ENCODE data around the gene SYTL2.

SYTL2 gene

GRCh38 chr11:85742348-85742747 lies 68.6 kb downstream of the SYTL2 start:
- H3K4me1 ChIP-seq (ENCODE audit: control insufficient read depth, insufficient read depth, low read length, poor library complexity, severe bottlenecking), result peaks cover 33% of the 10 kb centered on the region
- no peaks in the 10 kb centered on the region for H3K36me3 ChIP-seq (ENCODE audit: control insufficient read depth, insufficient read depth, low read length)
- H3K9me3 ChIP-seq (ENCODE audit: control insufficient read depth, low read length), result no peaks in the 10 kb centered on the region
- no peaks in the 10 kb centered on the region for H3K27me3 ChIP-seq (replicated peaks; ENCODE audit: control insufficient read depth, insufficient read depth, low read length, poor library complexity, severe bottlenecking)
- no peak overlapping the region for H3K4me3 ChIP-seq (ENCODE audit: insufficient read depth, low read depth, low read length, poor library complexity, severe bottlenecking)
- DNase-seq, result no peak
- H3K27ac ChIP-seq (ENCODE audit: insufficient read depth, low read length, poor library complexity, severe bottlenecking), result no peak overlapping the region

DNA sequence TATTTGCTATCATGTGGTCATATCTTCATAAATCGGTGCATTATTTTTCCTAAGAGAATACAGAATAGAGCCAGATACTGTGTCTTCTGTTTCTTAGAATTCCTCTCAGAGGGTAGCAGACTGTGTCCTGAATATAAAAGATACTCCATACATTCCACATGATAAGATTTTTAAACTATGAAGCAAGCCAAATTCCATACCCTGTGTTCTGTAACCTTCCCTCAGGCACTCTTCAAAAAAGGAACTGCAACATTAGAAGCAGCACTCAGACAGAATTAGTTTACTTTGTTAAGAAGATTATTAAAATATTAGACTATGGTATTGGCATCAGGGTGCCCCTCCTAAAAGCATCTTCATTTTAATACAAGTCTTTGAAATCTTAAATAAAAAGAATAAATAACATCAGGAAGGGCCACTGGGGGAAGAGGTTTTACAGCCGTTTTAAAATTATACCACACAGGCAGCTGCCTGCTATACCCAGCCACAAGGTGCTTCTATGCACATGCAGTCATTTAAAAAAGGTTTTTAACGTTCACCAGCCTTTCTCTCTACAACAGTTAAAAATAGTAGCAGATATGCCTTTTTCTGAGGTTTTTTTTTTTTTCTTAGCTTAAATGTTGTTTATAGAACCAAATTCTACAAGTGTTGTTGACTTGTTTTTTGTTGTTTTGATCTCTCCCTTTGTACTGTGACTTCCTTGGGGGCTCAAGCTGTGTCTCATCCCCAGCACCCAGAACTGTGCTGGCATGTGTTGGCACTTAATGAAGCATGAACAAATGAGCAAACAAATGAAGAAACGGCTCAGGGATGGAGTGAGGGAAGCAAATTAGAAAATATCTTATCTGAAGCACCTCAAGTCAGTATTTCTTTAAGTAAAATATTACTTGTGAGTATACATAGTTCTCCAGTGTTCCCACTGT lies 70.2 kb downstream of the SYTL2 start:
- Histone ChIP-seq H3K36me3 (ENCODE audit: control insufficient read depth, insufficient read depth, low read length) (no peaks in the 10 kb centered on the region), H3K4me1 (ENCODE audit: control insufficient read depth, insufficient read depth, low read length, poor library complexity, severe bottlenecking) (peaks cover 23% of the 10 kb centered on the region), H3K27me3 (replicated peaks; ENCODE audit: control insufficient read depth, insufficient read depth, low read length, poor library complexity, severe bottlenecking) (no peaks in the 10 kb centered on the region), H3K9me3 (ENCODE audit: control insufficient read depth, low read length) (no peaks in the 10 kb centered on the region), H3K4me3 (ENCODE audit: insufficient read depth, low read depth, low read length, poor library complexity, severe bottlenecking) (no peak overlapping the region), H3K27ac (ENCODE audit: insufficient read depth, low read length, poor library complexity, severe bottlenecking) (no peak overlapping the region)
- no peak for DNase-seq

GRCh38 chr11:85737738-85738137 lies 73.2 kb downstream of the SYTL2 start:
- Histone ChIP-seq H3K27ac (ENCODE audit: insufficient read depth, low read length, poor library complexity, severe bottlenecking) (no peak overlapping the region), H3K4me1 (ENCODE audit: control insufficient read depth, insufficient read depth, low read length, poor library complexity, severe bottlenecking) (peaks cover 14% of the 10 kb centered on the region), H3K36me3 (ENCODE audit: control insufficient read depth, insufficient read depth, low read length) (no peaks in the 10 kb centered on the region), H3K9me3 (ENCODE audit: control insufficient read depth, low read length) (no peaks in the 10 kb centered on the region), H3K4me3 (ENCODE audit: insufficient read depth, low read depth, low read length, poor library complexity, severe bottlenecking) (no peak overlapping the region), H3K27me3 (replicated peaks; ENCODE audit: control insufficient read depth, insufficient read depth, low read length, poor library complexity, severe bottlenecking) (no peaks in the 10 kb centered on the region)
- no peak for DNase-seq

GRCh38 chr11:85735876-85736460 lies 75.0 kb downstream of the SYTL2 start:
- peaks cover 13% of the 10 kb centered on the region for H3K4me1 ChIP-seq (ENCODE audit: control insufficient read depth, insufficient read depth, low read length, poor library complexity, severe bottlenecking)
- DNase-seq, result no peak
- H3K9me3 ChIP-seq (ENCODE audit: control insufficient read depth, low read length), result no peaks in the 10 kb centered on the region
- H3K27me3 ChIP-seq (replicated peaks; ENCODE audit: control insufficient read depth, insufficient read depth, low read length, poor library complexity, severe bottlenecking), result no peaks in the 10 kb centered on the region
- no peak overlapping the region for H3K4me3 ChIP-seq (ENCODE audit: insufficient read depth, low read depth, low read length, poor library complexity, severe bottlenecking)
- H3K27ac ChIP-seq (ENCODE audit: insufficient read depth, low read length, poor library complexity, severe bottlenecking), result no peak overlapping the region
- no peaks in the 10 kb centered on the region for H3K36me3 ChIP-seq (ENCODE audit: control insufficient read depth, insufficient read depth, low read length)

DNA sequence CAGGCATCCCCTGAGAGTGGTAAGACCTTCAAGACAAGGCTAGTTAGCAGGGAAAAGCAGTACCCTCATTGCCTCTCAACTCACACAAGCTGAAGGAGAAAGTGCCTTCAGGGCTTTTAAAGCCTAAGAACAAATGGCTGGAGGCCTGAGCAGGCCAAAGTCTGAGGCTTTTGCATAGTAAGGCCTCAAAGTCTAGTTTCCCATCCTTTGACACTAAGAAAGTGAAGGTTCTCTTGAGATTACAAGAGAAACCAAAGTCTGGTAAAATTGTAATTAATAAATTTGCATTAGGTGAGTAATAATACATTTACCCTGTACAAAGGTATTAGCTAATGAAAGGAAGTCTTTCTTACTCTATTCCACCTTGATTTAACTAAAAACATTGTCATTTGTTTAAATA lies 78.0 kb downstream of the SYTL2 start:
- Histone ChIP-seq H3K9me3 (ENCODE audit: control insufficient read depth, low read length) (no peaks in the 10 kb centered on the region), H3K4me3 (ENCODE audit: insufficient read depth, low read depth, low read length, poor library complexity, severe bottlenecking) (no peak overlapping the region), H3K27ac (ENCODE audit: insufficient read depth, low read length, poor library complexity, severe bottlenecking) (no peak overlapping the region), H3K36me3 (ENCODE audit: control insufficient read depth, insufficient read depth, low read length) (no peaks in the 10 kb centered on the region), H3K4me1 (ENCODE audit: control insufficient read depth, insufficient read depth, low read length, poor library complexity, severe bottlenecking) (peaks cover 7% of the 10 kb centered on the region), H3K27me3 (replicated peaks; ENCODE audit: control insufficient read depth, insufficient read depth, low read length, poor library complexity, severe bottlenecking) (no peaks in the 10 kb centered on the region)
- no peak for DNase-seq

DNA sequence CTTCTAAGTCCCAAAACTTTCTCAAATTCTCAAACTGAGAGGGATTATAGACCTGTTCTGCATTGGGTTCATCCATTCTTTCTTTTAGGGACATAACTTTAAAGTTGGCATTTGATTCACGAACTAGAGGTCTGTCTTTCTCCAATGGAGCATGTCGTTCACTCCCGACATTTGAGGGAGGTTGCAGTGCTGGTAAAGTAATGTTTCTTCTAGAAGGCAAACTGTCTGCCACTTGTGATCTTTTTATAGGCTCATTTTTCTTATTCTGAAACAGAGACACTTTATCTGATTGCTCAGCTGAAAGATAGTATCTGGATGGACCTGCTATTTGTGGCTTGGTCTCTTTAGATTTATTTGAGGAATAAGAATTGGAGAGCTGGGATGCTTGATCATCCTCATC lies 84.6 kb downstream of the SYTL2 start:
- H3K9me3 ChIP-seq (ENCODE audit: control insufficient read depth, low read length), result no peaks in the 10 kb centered on the region
- no peak for DNase-seq
- no peaks in the 10 kb centered on the region for H3K27me3 ChIP-seq (replicated peaks; ENCODE audit: control insufficient read depth, insufficient read depth, low read length, poor library complexity, severe bottlenecking)
- no peaks in the 10 kb centered on the region for H3K4me1 ChIP-seq (ENCODE audit: control insufficient read depth, insufficient read depth, low read length, poor library complexity, severe bottlenecking)
- H3K4me3 ChIP-seq (ENCODE audit: insufficient read depth, low read depth, low read length, poor library complexity, severe bottlenecking), result no peak overlapping the region
- H3K27ac ChIP-seq (ENCODE audit: insufficient read depth, low read length, poor library complexity, severe bottlenecking), result no peak overlapping the region
- H3K36me3 ChIP-seq (ENCODE audit: control insufficient read depth, insufficient read depth, low read length), result no peaks in the 10 kb centered on the region

GRCh38 chr11:85725510-85726258 lies 85.3 kb downstream of the SYTL2 start:
- Histone ChIP-seq H3K27ac (ENCODE audit: insufficient read depth, low read length, poor library complexity, severe bottlenecking) (no peak overlapping the region), H3K27me3 (replicated peaks; ENCODE audit: control insufficient read depth, insufficient read depth, low read length, poor library complexity, severe bottlenecking) (no peaks in the 10 kb centered on the region), H3K4me1 (ENCODE audit: control insufficient read depth, insufficient read depth, low read length, poor library complexity, severe bottlenecking) (no peaks in the 10 kb centered on the region), H3K36me3 (ENCODE audit: control insufficient read depth, insufficient read depth, low read length) (no peaks in the 10 kb centered on the region), H3K4me3 (ENCODE audit: insufficient read depth, low read depth, low read length, poor library complexity, severe bottlenecking) (no peak overlapping the region), H3K9me3 (ENCODE audit: control insufficient read depth, low read length) (no peaks in the 10 kb centered on the region)
- DNase-seq, result no peak

GRCh38 chr11:85724748-85725465 lies 86.0 kb downstream of the SYTL2 start:
- DNase-seq, result no peak
- Histone ChIP-seq H3K4me1 (ENCODE audit: control insufficient read depth, insufficient read depth, low read length, poor library complexity, severe bottlenecking) (no peaks in the 10 kb centered on the region), H3K27ac (ENCODE audit: insufficient read depth, low read length, poor library complexity, severe bottlenecking) (no peak overlapping the region), H3K27me3 (replicated peaks; ENCODE audit: control insufficient read depth, insufficient read depth, low read length, poor library complexity, severe bottlenecking) (no peaks in the 10 kb centered on the region), H3K9me3 (ENCODE audit: control insufficient read depth, low read length) (no peaks in the 10 kb centered on the region), H3K36me3 (ENCODE audit: control insufficient read depth, insufficient read depth, low read length) (no peaks in the 10 kb centered on the region), H3K4me3 (ENCODE audit: insufficient read depth, low read depth, low read length, poor library complexity, severe bottlenecking) (no peak overlapping the region)

- no peak for DNase-seq
- Histone ChIP-seq H3K36me3 (ENCODE audit: control insufficient read depth, insufficient read depth, low read length) (no peaks in the 10 kb centered on the region), H3K9me3 (ENCODE audit: control insufficient read depth, low read length) (no peaks in the 10 kb centered on the region), H3K4me1 (ENCODE audit: control insufficient read depth, insufficient read depth, low read length, poor library complexity, severe bottlenecking) (no peaks in the 10 kb centered on the region), H3K27me3 (replicated peaks; ENCODE audit: control insufficient read depth, insufficient read depth, low read length, poor library complexity, severe bottlenecking) (no peaks in the 10 kb centered on the region), H3K27ac (ENCODE audit: insufficient read depth, low read length, poor library complexity, severe bottlenecking) (no peak overlapping the region), H3K4me3 (ENCODE audit: insufficient read depth, low read depth, low read length, poor library complexity, severe bottlenecking) (no peak overlapping the region)
These were observed 87.9 kb downstream of the SYTL2 start for GRCh38 chr11:85723088-85723487.
